GM18907 (cell line): ENCODE measurements around the gene TMEM250.

Experiments used
- ATAC-seq: cut with Tn5 transposase; IDR thresholded peaks from one replicate; pipeline ENCODE4 v1.9.1; 2021; ENCODE audit warnings: mild to moderate bottlenecking, moderate library complexity; ENCODE audit not compliant: unreplicated experiment

TMEM250 gene

DNA sequence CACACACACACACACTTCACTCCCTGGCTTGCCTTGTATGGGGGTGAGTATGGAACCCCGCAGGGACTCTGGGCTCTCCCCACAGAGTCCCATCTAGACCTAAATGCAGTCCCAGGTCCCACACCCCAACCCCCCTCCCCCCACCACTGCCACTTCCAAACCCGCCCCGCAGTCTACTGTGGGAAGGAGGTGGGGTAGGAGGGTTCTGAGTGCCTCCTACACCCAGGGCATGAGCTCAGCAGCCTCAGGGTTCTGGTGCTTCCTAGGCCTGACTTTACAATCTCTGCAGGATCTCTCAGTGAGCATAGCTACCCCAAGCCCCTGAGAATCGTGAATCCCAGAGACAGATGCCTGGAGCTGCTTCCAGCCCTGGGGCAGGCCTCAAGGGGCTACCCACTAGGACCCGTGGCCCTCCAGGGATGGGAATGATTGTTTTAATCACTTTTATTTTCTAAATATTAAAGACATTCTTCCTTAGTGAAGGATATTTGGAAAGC is 22.1 kb downstream of the TMEM250 start:
- ATAC-seq, result no peak

DNA sequence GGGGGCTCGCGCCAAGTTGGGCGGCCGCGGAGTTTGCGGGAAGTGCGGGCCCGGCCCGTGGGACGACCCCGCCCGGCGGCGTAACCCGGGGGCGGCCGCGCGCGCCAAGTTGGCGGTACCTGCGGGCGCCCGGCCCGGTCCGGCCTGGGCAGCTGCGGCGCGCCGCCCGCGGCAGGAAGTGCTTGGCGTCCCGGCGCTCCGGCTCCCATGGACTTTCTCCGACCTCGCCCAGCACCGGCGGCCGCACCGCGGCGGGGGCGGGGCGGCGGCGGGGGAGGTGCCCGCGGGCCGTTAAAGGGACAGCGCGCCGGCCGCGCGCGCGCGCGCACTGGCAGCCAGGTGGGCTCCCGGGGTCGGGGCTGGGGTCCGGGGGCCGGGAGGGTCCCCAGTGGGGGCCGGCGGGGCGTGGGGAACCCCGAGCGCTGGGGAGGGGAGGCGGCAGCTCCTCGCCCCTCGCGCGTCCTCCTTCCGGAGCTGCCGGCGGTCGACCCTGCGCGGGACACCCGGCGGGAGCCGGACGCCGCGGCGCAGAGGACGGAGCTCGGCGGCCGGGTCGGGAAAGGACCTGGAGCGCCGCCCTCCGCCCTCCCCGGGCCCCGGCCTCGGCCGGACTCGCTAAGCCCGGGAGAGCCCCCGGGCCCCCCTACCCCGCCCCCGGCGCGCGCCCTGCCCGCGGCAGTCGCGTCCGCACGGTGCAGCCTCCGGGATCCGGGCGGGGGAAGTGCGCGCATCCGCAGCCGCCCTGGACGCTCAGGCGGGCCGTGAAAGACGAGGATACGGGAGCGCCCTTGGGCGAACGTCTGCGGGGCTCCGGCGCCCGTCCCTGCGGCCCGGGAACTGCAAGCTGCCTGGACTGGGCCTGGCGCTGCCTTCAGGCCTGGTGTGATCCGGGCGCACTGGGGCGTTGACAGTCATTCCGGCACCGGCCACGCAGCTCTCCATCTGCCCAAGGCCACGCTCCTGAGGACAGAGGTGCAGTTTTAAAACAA is 23.3 kb downstream of the TMEM250 start, which contains the start of gene NACC2:
Gene NACC2, minus strand, starts transcription at position 220 of the 989 bp plus-strand sequence. CDS start 44,768 bp downstream, outside the sequence.
- ATAC-seq, result no peak

DNA sequence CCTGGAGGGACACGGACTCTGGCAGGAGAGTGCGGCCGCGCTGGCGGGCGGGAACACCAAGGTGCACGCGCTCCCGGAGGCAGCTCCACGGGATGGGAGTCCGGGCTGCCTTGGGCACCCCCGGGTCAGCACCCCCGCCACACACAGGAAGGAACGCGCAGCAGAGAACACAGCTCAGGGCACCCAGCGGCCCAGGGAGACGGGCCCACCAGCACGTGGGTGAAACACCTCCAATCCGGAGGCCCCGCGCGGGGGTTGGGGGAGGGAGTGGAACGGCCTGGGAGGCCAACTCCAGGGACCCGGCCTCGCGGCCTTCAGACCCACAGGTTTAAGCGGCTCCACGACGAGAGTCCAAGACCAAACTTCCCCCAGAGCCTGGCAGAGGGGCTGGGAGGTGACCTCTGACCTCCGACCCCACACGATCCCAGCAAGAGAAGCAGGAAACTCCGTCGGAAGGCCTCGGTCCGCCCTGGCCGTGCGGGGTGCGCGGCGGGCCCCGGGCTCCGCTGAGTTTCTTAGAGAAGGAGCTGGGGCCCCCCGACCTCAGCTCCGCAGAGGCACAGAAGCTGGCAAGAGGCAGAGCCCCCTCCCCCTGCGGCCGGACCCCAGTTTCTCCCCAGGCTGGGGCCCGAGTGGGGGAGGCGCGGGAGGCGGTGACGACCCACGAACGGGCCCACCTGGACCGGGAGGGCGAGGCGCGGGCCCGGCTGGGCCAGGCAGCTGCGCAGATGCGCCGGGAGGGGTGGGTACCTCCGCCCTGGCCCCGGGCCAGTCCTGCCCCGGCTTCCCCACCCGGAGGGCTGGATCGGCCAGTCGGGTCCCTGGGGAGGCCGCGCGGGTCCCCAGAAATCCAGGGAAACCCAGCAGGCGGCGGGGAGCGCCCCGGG is 24.4 kb downstream of the TMEM250 start:
- no peak for ATAC-seq

DNA sequence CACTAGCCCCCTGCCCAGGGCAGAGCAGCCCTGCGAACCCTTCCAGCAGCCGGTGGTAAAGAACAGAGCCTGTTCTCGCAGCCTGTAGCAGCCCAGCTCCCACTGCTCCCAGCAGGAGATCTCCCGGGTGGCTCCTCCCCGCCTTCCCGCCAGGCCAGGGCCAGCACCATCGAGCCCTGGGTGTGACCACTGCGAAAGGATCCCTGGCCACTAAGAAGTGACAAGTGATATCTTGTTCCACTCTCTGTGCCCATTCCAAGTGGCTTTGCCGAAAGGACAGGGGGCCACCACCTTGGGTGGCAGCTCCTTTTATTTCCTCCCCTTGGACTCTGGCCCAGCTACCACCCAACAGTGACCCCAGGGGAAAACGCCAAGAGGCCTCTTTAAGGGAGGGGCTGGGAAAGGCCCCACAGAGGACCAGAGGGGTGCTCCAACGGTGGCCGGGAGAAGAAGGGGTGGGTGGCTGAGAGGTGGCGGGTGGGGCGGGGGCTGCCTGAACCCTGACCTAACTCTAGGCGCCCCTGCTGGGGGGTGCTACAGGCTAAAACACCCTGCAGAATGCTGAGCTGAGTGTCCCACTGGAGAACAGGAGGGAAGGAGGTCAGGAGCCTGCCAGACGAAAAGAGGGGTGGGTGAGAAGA is 25.2 kb downstream of the TMEM250 start:
- no peak for ATAC-seq

DNA sequence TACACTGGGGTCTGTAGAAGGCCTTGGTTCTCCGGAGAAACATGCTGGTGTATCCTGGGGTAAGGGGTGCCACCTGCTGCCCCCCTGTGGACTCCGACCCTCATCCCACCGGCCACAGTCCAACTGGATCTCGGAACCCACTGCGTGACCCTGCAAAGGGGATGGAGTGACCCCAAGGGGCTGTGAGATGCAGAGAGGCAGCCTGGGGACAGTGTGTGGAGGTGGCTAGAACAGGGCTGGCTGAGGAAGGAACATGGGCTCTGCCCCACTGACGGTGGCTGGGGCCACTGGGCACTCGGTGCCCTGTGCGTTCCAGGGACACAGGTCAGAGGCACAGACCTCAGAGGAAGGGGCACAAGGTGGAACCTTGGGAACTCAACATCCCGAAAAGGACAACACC is 25.9 kb downstream of the TMEM250 start:
- no peak for ATAC-seq

DNA sequence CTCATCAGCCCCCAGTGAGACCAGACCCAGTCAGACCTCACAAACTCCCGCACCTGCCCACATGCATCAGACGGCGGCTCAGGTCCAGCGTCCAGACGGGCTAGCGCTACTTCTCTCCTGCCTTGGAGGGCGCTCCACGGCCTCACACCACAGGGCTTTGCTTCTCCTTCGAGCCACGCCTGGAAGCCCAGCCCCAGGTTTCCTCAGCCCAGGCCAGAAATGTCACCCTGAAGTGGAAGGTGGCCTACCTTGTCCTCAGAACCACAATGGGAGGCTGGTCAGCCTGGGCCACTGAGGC is 26.4 kb downstream of the TMEM250 start:
- no peak for ATAC-seq

DNA sequence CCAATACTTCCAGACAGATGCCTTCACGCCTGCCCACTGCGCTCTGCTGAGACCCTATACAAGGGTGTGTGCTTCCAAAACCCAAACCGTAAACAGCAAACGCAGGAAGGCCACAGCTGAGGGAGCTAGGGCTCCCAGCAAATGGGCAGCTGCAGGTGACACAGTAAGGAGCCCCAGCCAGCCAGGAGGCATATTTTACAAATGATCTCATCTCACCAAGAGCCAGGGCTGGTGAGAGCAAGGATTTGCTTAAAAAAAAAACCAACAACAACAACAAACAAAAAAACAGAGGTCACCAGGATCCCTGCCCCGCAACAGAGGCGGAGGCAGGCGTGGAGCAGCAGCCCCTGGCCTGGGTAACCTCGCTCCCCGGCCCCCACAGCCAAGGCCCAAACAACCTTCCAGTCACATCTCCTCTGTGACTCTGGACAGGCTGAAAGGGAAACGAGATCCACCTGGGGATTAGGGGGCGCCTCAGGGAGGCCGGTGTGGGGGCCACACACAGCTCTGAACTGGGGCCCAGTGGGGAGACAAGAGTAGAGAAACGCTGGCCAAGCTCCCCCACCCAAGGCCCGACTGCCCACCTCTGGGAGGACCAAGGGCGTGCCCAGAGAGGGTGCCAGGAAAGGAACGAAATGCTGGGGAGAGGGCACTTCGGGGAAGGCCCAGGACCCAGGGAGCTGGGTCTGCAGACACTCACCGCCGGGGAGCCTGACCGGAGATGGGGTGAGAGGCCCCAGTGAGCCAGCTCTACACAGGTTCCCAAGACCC is 26.9 kb downstream of the TMEM250 start:
- ATAC-seq, result no peak

DNA sequence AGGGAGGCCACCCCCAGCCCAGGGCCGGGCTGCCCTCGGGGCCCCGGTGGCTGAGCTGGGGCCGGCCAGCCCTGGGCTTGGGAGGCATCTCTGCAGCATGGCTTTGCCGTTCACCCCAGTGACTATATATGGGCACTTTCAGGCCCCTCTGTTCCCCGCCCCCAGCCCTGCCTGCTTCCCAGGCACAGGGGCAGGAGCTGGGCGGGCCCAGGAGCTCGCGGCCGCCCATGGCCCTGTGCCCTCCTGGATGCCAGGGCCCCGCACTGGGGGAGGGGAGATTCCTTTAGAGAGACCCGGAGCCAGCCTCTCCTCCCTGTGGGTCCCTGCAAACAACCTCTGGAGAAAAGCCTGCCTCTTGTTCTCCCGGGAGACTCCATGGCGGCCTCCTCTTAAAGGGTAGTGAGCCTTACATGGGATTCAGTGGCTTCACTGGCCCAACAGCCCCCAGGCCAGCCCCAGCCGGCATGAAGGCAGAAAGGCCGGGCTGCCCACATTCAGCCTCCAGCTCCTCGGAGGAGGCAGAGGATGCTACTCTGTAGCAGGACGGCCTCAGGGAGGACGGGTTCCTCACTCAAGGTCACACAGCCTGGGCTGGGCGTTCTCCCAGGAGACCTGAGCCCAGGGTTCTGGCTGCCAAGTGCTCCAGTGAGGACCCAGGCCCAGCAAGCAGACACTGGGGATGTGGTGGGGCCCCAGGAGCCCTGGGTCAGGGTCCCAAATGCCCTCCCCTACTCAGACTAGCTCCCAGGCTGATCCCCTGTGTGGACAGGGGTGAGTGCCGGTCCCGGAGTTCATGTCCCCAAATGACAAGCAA is 27.7 kb downstream of the TMEM250 start:
- no peak for ATAC-seq

DNA sequence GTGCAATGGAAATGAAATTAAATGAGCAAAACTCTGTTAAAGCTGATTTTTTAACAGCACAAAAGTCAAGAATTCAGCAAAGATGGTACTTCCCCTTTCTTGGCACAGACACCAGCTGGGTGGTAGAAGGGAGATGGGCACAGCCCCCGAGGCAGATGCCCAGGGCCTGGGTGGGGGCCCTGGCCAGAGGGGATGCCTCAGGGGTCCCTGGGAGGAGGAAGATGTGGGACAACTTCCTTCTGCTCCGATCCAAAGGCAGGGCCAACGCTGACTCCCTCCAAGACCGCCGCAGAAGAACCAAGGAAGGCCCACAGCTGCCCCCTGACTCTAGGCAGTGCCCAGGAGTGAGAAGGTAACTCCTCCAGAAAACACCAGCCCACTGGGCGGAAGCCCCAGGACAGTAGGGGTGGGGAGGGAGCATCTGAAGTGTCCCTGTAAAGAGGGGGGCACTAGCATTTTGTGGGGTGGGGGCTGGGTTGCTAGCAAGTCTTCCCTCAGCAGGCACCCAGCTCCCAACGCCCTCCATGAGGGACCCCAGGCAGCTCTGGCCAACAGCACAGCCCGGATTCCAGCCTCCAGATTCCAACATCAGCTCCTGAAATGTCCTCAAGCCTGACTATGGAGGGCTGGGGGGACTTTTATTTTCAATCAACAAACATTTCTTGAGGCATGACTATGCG is 28.5 kb downstream of the TMEM250 start:
- no peak for ATAC-seq

DNA sequence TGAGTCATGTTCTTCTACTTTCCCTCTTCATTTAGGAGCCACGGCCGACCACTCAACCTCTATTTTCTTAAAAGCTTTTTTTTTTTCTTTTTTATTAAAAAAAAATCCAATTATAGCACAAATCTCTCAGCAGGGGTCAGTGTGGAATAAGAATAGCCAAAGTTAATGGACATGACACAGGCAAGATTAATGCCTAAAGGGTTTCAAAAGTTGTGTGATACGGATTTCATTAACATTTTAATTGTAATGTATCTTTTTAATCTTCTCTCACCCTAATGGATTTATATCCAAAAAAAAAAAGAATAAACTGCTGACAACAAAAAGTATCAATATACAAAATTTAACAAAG is 29.0 kb downstream of the TMEM250 start:
- no peak for ATAC-seq

DNA sequence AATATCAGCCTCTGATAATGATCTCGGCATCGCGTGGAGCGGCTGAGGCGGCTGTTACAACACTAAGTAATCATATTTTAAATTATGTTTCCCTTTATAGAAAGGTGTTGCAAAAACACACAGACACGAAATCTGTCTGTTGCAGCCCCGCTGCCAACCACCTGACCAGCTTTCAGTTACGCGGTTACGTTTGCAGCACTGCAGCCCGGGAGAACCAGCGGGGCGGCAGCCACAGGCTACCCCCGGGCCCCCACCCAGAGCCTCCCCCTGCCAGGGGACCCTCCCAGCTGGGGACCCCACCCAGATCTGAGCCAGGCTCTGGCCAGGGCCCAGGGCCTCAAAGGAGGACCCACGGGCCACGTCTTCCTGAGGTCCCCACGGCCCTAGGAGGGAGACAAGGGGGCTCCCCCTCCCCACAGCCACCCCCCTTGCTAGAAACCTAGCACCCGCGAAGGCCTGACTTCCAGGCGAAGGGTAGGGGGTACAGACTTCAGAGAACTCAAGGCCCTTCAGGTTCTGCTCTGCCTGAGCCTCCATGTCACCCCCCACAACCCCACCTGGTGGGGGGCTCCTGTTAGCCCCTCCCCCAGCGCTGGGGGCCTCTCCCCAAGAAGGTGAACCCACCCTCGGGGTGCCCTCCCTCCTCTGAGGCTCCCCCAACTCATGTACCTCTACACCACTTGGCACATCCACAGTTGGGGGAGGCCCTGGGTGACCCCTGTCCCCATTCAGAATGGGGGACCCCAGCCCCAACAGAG is 29.6 kb downstream of the TMEM250 start:
- ATAC-seq, result no peak

DNA sequence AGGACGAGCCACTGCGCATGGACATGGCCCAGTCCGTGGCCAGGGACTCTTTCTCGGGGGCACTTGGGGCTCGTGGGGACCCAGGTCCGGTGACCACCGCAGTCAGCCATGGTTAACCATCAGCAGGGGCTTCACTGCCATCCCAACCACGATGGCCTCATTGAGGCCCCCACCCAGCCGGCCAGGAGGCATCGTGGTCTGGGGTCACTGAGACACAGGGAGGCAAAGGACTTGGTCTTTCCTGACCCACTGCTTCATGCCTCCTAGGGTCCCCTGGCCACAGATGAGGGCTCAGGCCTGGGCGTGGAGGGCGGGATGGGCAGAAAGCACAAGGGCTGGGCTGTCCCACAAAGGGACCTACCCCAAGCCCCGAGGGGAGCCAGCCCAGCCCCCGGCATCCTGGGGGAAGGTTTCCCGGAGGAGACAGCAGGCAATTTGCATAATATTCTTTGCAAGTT is 30.2 kb downstream of the TMEM250 start:
- no peak for ATAC-seq

DNA sequence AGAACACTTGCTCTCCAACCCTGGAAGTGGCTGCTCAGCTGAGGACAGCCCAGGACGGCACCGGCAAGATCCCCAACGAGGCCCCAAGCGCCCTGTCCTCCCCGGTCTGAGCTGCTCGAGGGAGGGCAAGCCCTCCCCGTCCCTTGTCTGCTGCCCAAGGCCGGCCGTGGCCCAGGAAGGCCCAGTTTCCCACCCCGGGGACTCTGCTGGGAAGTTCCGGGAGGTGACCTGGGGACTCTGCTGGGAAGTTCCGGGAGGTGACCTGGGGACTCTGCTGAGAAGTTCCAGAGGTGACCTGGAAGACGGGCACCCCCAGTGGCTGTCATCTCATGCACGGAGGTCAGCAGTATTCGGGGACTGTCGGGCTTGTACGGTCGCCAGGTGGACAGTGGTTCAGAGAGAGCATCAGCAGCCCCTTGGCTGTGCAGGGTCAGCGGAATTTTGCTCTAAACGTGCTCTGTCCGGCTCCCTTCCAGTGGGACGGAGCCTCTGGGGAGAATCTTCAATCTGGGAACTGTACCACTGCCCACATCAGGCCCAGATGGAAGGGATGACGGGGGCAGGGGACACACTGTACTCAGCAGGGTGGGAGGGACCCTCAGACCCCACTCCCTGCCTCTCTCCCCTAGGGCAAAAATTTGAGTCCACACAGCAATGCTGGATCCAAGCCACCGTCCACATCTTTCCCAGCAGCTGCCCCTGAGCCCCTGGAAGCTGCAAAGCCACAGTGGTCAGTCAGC is 30.8 kb downstream of the TMEM250 start:
- no peak for ATAC-seq

DNA sequence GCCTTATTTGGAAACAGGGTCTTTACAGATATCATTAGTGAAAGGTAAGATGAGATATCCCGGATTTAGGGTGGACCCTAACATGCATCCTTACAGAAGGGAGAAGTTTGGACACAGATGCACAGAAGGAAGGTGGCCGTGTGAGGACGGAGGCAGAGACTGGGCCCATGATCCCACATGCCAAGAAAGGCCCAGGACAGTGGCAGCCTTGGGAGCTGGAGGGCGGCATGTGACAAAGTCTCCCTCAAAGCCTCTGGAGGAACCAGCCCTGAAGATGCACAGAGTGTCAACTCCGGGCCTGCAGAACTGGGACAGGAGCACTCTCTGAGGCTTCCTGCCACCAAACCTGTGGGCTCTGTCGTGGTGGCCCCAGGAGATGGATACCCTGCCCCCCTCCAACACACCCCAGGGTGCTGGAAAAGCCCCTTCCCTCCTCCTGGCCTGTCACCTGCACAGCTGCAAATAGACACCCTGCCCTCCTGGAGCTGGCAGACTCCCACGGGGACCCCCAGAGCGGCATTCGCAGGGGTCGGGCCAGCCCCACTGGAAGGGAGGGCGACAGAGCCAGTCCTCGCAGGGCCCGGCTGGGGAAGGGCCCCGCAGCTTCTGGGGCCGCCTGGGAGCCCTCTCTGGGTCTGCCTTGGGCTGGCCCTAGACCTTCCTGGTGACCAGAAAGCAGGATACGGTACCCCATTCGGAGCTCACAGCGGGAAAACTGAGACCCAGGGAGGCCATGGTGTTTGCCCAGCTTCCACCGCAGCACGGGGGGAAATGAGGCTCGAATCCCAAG is 31.5 kb downstream of the TMEM250 start:
- ATAC-seq, result no peak

DNA sequence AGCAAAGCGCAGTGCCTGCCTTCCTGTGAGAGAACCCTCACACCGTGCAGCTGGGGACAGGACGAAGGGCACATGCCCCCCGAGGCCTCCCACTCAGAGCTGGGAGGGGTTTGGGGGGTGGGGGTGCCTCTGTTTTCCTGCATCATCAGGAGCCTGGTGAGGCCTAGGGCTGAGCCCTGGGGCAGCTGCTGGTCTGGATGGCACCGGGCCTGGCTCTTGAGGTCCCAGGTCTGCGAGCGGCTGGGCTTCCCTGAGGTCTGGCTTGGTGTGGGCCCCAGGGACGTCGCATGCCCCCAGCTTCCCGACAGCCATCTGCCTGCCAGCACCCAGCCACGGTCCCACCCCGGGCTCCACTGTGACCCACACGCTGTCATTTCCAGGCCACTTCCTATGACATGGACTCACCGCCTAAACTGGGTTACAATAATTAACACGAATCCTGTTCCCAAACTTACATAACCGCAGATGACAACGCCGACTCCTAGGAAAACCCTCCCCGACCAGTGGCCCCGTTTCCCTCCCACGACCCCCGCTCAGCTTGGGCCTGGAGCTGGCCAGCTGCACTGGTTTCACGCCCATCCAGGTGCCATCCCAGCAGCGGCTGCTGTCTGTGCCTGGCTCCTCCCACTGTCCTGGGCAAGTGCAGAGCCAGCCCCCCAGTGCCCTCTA is 32.3 kb downstream of the TMEM250 start:
- ATAC-seq, result no peak

DNA sequence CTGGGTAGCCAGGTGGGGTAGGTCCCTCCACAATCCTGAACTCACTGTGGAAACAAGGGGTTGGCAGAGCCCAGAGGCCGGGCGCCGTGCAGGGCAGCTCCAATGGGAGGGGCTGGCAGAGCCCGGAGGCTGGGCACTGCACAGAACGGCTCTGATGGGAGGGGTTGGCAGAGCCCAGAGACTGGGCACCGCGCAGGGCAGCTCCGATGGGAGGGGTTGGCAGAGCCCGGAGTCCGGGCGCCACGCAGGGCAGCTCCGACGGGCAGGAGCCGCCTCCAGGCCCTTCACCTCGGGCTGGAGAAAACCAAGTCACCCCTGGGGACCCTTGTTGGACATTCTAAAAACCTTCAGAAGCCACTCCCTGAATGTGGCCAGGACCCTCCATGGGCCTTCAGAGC is 32.9 kb downstream of the TMEM250 start:
- no peak for ATAC-seq
